H1 (cell line): ENCODE data around the gene NKAIN2. TPM values are rescaled to one million over a fixed set of nuclear protein-coding genes. Genes with fewer than 3 reads are reported as not detected.

Source experiments
- CTCF ChIA-PET: fragments of 300-600 bp; sonication (Branson Sonifier 250); formaldehyde crosslinking; loops from one replicate; lab custom pipeline; 2021; ENCODE audit not compliant: partially characterized antibody; lab: Charles Lee
- POLR2A ChIA-PET: fragments of 300-600 bp; sonication (Branson Sonifier 250); formaldehyde crosslinking; loops from one replicate; lab custom pipeline; 2021; ENCODE audit warnings: inconsistent platforms; ENCODE audit not compliant: partially characterized antibody; lab: Charles Lee
- DNase-seq, 2 experiments: peaks; one replicate each; pipeline versions ENCODE4 v3.0.0 to v3.0.0-alpha.2; 2010 to 2022; ENCODE audit warnings: low spot score in 2 of 2, low read depth in 1 of 2, mixed read lengths in 1 of 2
- FAIRE-seq: peaks from 2 replicates; lab custom pipeline; 2011; peaks lifted over from hg19 to GRCh38; lab: Jason Lieb, UNC
- H2AFZ ChIP-seq: 2 replicates; pipeline ENCODE4 v1.8.1; 2012; ENCODE audit warnings: low read length, inconsistent platforms
- H2AK5ac ChIP-seq: 2 replicates; pipeline ENCODE4 v1.6.1; 2013; ENCODE audit warnings: low read depth, low read length
- H2BK120ac ChIP-seq: replicated peaks from 2 replicates; pipeline ENCODE3; 2013; ENCODE audit warnings: low read depth, low read length, inconsistent platforms
- H2BK12ac ChIP-seq: 2 replicates; pipeline ENCODE4 v1.6.1; 2013; ENCODE audit warnings: low read depth, low read length
- H2BK15ac ChIP-seq: 2 replicates; pipeline ENCODE4 v1.6.1; 2013; ENCODE audit warnings: low read length
- H2BK20ac ChIP-seq: 2 replicates; pipeline ENCODE4 v1.6.1; 2013; ENCODE audit warnings: low read length
- H2BK5ac ChIP-seq: 2 replicates; pipeline ENCODE4 v1.6.1; 2013; ENCODE audit warnings: low read depth, low read length
- H3K14ac ChIP-seq: 2 replicates; pipeline ENCODE4 v1.6.1; 2013; ENCODE audit warnings: inconsistent platforms; ENCODE audit not compliant: insufficient read length
- H3K18ac ChIP-seq: 2 replicates; pipeline ENCODE4 v1.6.1; 2013; ENCODE audit warnings: low read length; ENCODE audit errors: extremely low read depth
- H3K23ac ChIP-seq: 2 replicates; pipeline ENCODE4 v1.6.1; 2013; ENCODE audit warnings: inconsistent platforms; ENCODE audit not compliant: insufficient read length
- H3K23me2 ChIP-seq: 2 replicates; pipeline ENCODE4 v1.6.1; 2013; ENCODE audit warnings: low read depth, low read length
- H3K27ac ChIP-seq: 2 replicates; pipeline ENCODE4 v1.6.1; 2011; ENCODE audit warnings: low read depth, low read length, inconsistent platforms
- H3K27me3 ChIP-seq, 4 experiments: replicated peaks in 1 of 4; 1 replicate in 1 of 4; 2 replicates in 3 of 4; pipeline versions ENCODE4 v1.6.1 to v1.8.1; 2011 to 2013; ENCODE audit warnings: low read length in 3 of 4, mild to moderate bottlenecking in 3 of 4, inconsistent platforms in 2 of 4, mixed read lengths in 2 of 4, moderate library complexity in 1 of 4; ENCODE audit not compliant: control insufficient read depth in 3 of 4, insufficient read depth in 3 of 4; ENCODE audit errors: extremely low read depth in 1 of 4
- H3K36me3 ChIP-seq, 4 experiments: 2 replicates each; pipeline versions ENCODE4 v1.6.1 to v1.8.1; 2011 to 2013; ENCODE audit warnings: mild to moderate bottlenecking in 4 of 4, low read length in 3 of 4, moderate library complexity in 2 of 4, control low read depth in 1 of 4, inconsistent platforms in 1 of 4; ENCODE audit not compliant: insufficient read depth in 4 of 4, control insufficient read depth in 2 of 4
- H3K4ac ChIP-seq: replicated peaks from 2 replicates; pipeline ENCODE3; 2013; ENCODE audit warnings: low read length, low read depth, mixed read lengths, inconsistent platforms; ENCODE audit not compliant: insufficient read length
- H3K4me1 ChIP-seq, 4 experiments: replicated peaks in 1 of 4; 1 replicate in 1 of 4; 2 replicates in 3 of 4; pipeline versions ENCODE4 v1.6.1 to v1.8.1; 2011 to 2013; ENCODE audit warnings: low read length in 3 of 4, inconsistent platforms in 2 of 4, mixed read lengths in 1 of 4; ENCODE audit not compliant: insufficient read depth in 4 of 4, control insufficient read depth in 3 of 4
- H3K4me2 ChIP-seq, 2 experiments: 2 replicates each; pipeline versions ENCODE4 v1.6.1 to v1.8.1; 2011 to 2013; ENCODE audit warnings: low read depth in 2 of 2, low read length in 2 of 2, control low read depth in 1 of 2, inconsistent platforms in 1 of 2, mild to moderate bottlenecking in 1 of 2; ENCODE audit not compliant: insufficient read depth in 1 of 2
- H3K4me3 ChIP-seq, 4 experiments: fragments of 200-600, 300-600 bp in 1 of 4; sonication (generic), shearing (Covaris generic), sonication (Bioruptor Twin) in 1 of 4; 2 replicates each; pipeline versions ENCODE4 v1.5.1 to v1.8.1; 2011 to 2016; ENCODE audit warnings: low read length in 4 of 4, low read depth in 3 of 4, control low read depth in 2 of 4, inconsistent platforms in 2 of 4, mild to moderate bottlenecking in 2 of 4, mixed read lengths in 1 of 4, moderate library complexity in 1 of 4; ENCODE audit not compliant: insufficient read depth in 2 of 4; ENCODE audit errors: extremely low read depth in 1 of 4
- H3K56ac ChIP-seq: replicated peaks from 2 replicates; pipeline ENCODE3; 2013; ENCODE audit warnings: low read depth, mild to moderate bottlenecking, mixed read lengths, low read length, inconsistent platforms; ENCODE audit not compliant: insufficient read length
- H3K79me1 ChIP-seq: 2 replicates; pipeline ENCODE4 v1.6.1; 2013; ENCODE audit warnings: low read depth, low read length, control low read depth
- H3K79me2 ChIP-seq, 2 experiments: 2 replicates each; pipeline versions ENCODE4 v1.6.1 to v1.8.1; 2012 to 2013; ENCODE audit warnings: low read length in 2 of 2, mild to moderate bottlenecking in 2 of 2, inconsistent platforms in 1 of 2; ENCODE audit not compliant: insufficient read depth in 2 of 2, control insufficient read depth in 1 of 2
- H3K9ac ChIP-seq, 4 experiments: replicated peaks in 1 of 4; 1 replicate in 1 of 4; 2 replicates in 3 of 4; pipeline versions ENCODE4 v1.6.1 to v1.8.1; 2011 to 2013; ENCODE audit warnings: low read depth in 3 of 4, low read length in 3 of 4, control low read depth in 2 of 4, mild to moderate bottlenecking in 2 of 4, moderate library complexity in 2 of 4, inconsistent platforms in 1 of 4; ENCODE audit errors: extremely low read depth in 1 of 4
- H3K9me3 ChIP-seq, 2 experiments: 2 replicates each; pipeline versions ENCODE4 v1.6.1 to v1.8.1; 2012 to 2013; ENCODE audit warnings: mild to moderate bottlenecking in 2 of 2, moderate library complexity in 2 of 2, control low read depth in 1 of 2, inconsistent platforms in 1 of 2, low read depth in 1 of 2, low read length in 1 of 2, mixed read lengths in 1 of 2; ENCODE audit not compliant: insufficient read depth in 2 of 2
- H4K20me1 ChIP-seq, 2 experiments: replicated peaks in 1 of 2; 2 replicates each; pipeline versions ENCODE3 to v1.8.1; 2011 to 2013; ENCODE audit warnings: inconsistent platforms in 2 of 2, low read length in 2 of 2, mild to moderate bottlenecking in 1 of 2; ENCODE audit not compliant: insufficient read depth in 2 of 2, control insufficient read depth in 1 of 2
- H4K5ac ChIP-seq: 2 replicates; pipeline ENCODE4 v1.6.1; 2013; ENCODE audit warnings: low read length, low read depth, mixed read lengths, inconsistent platforms; ENCODE audit not compliant: insufficient read length
- H4K8ac ChIP-seq: 2 replicates; pipeline ENCODE4 v1.8.0; 2013; ENCODE audit warnings: mild to moderate bottlenecking, moderate library complexity, low read length, inconsistent platforms; ENCODE audit not compliant: insufficient read depth; ENCODE audit errors: extremely low read depth
- H4K91ac ChIP-seq: replicated peaks from 2 replicates; pipeline ENCODE3; 2013; ENCODE audit warnings: low read length, mixed read lengths, inconsistent platforms; ENCODE audit not compliant: insufficient read length
- BRCA1 ChIP-seq: IDR thresholded peaks from 2 replicates; pipeline ENCODE4 v1.6.1; 2012; ENCODE audit warnings: low read depth, low read length, improper control_type of control experiment
- JUND ChIP-seq: IDR thresholded peaks from 2 replicates; pipeline ENCODE4 v1.6.1; 2011; ENCODE audit warnings: mild to moderate bottlenecking, improper control_type of control experiment, low read length
- NRF1 ChIP-seq: IDR thresholded peaks from 2 replicates; pipeline ENCODE4 v1.6.1; 2011; ENCODE audit warnings: mild to moderate bottlenecking, low read depth, low read length, improper control_type of control experiment
- POU5F1 ChIP-seq: IDR thresholded peaks from 2 replicates; pipeline ENCODE4 v1.6.1; 2011; ENCODE audit warnings: low read depth, mild to moderate bottlenecking, low read length, moderate library complexity
- SIRT6 ChIP-seq: IDR thresholded peaks from one replicate; pipeline ENCODE4 v1.7.1; 2012; ENCODE audit warnings: low read length, inconsistent platforms
- TBP ChIP-seq: IDR thresholded peaks from 2 replicates; pipeline ENCODE4 v1.6.1; 2011; ENCODE audit warnings: low read depth, low read length, improper control_type of control experiment
- TEAD4 ChIP-seq: IDR thresholded peaks from 2 replicates; pipeline ENCODE4 v1.6.1; 2012; ENCODE audit warnings: low read depth, low read length, inconsistent platforms, mixed read lengths
- WGBS, 2 experiments: shearing (Covaris generic) in 1 of 2; methylation state at CpG; one replicate each; pipeline versions ENCODE4 v1.1.6 to v1.1.7; 2013 to 2015; ENCODE audit warnings: low lambda C conversion rate in 2 of 2, mixed read lengths in 2 of 2, inconsistent platforms in 1 of 2, low coverage in 1 of 2, missing lambda C conversion rate in 1 of 2; ENCODE audit not compliant: insufficient replicate concordance in 2 of 2, insufficient coverage in 1 of 2, insufficient read length in 1 of 2; ENCODE audit errors: extremely low coverage in 1 of 2, missing lambda C conversion rate in 1 of 2; 5-methylcytosine and 5-hydroxymethylcytosine counted together
- polyA plus RNA-seq, 7 experiments: library from polyadenylated mRNA; depleted of rRNA in 3 of 7; stranded (reverse) in 5 of 7; unstranded in 2 of 7; fragments of >200 nt in 5 of 7; fragments of 200-250 nt in 2 of 7; gene quantifications; 1 replicate in 5 of 7; 2 replicates in 1 of 7; 4 replicates in 1 of 7; pipeline versions ENCODE4 v1.2.1 to v1.2.3, GENCODE V29; 2011 to 2013; ENCODE audit warnings: missing spikeins in 2 of 7, mixed read lengths in 2 of 7
- total RNA-seq: library from RNA; stranded (reverse); fragmentation: NEBNext Ultra II Directional; extraction: Animal tissue kit (Norgen Biotek cat#: 25700); gene quantifications from 2 replicates; pipeline ENCODE4 v1.2.1, GENCODE V29; 2021

Gene NKAIN2
- total and polyA plus RNA-seq, 2 of the 8 experiments (the other 6 are each of a cell fraction or from before 2014, with no cell fraction given): 0.20 to 0.34 TPM

- Histone ChIP-seq H2BK12ac (no peak overlapping the region), H3K14ac (no peak overlapping the region), H3K56ac (no peak overlapping the region), H4K8ac (no peak overlapping the region), H2BK15ac (no peak overlapping the region), H2BK120ac (no peak overlapping the region), H3K4me3 (no peak overlapping the region), H3K4ac (no peak overlapping the region), H3K18ac (no peak overlapping the region), H3K4me1 (peaks cover 0 to 7% (median 5%) of the 10 kb centered on the region in 4 experiments; a peak in 4 of 7 replicates), H4K5ac (no peak overlapping the region), H2AK5ac (no peak overlapping the region), H3K23me2 (no peaks in the 10 kb centered on the region; the same call in 1 of the 2 replicates), H3K4me2 (no peak overlapping the region), H4K91ac (no peak overlapping the region), H3K79me2 (no peaks in the 10 kb centered on the region), H3K9ac (no peak overlapping the region), H2BK5ac (no peak overlapping the region), H3K9me3 (no peaks in the 10 kb centered on the region), H3K27me3 (no peaks in the 10 kb centered on the region), H3K23ac (no peak overlapping the region), H3K36me3 (no peaks in the 10 kb centered on the region), H2BK20ac (no peak overlapping the region), H3K79me1 (no peaks in the 10 kb centered on the region), H3K27ac (no peak overlapping the region), H2AFZ (no peak overlapping the region), H4K20me1 (no peaks in the 10 kb centered on the region)
- ChIA-PET CTCF (interaction anchor here (1.2 kb wide), 1 partner anchor 303 kb away, joined by 3 read pairs; no protein-coding TSS in a partner anchor), POLR2A (no interaction called here)
- 92% methylated on average over 1 of the region's 1 CpG; no CpG with 5 or more reads in 1 of the 2 experiments for WGBS, 2 experiments
- no peak for DNase-seq
- TF ChIP-seq NRF1 (no peak), BRCA1 (no peak), JUND (no peak), POU5F1 (no peak), TBP (no peak), TEAD4 (no peak), SIRT6 (no peak)
- no peak for FAIRE-seq
These were observed 689.6 kb downstream of the NKAIN2 start for GRCh38 chr6:124493259-124493658.
